HEK293T (cell line): ENCODE results near the gene F2R.
"Not testable (repeated sequence)": the region's sequence is repeated elsewhere in the genome, so short reads cannot be mapped to it uniquely, and the experiment has no call there.

Experiments used
- CTCF ChIA-PET: fragments of 350-600 bp; formaldehyde crosslinking; extraction: SDS; loops from one replicate; lab custom pipeline; 2021; ENCODE audit warnings: antibody characterized with exemption, inconsistent platforms; lab: Yijun Ruan, JAX
- POLR2A ChIA-PET: fragments of 350-600 bp; formaldehyde crosslinking; extraction: SDS; loops from one replicate; lab custom pipeline; 2020; ENCODE audit warnings: antibody characterized with exemption, inconsistent platforms; lab: Yijun Ruan, JAX
- DNase-seq: peaks from one replicate; pipeline ENCODE4 v3.0.0; 2012; ENCODE audit warnings: mixed read lengths; ENCODE audit errors: extremely low spot score
- ARNT ChIP-seq: fragments of 450-650 bp; IDR thresholded peaks from 2 replicates; pipeline ENCODE4 v1.6.1; 2017; ENCODE audit warnings: mild to moderate bottlenecking
- BHLHE40 ChIP-seq: fragments of 450-650 bp; IDR thresholded peaks from 2 replicates; pipeline ENCODE4 v1.6.1; 2016; ENCODE audit warnings: mild to moderate bottlenecking, moderate library complexity, borderline replicate concordance
- CTBP1 ChIP-seq: fragments of 450-650 bp; IDR thresholded peaks from 2 replicates; pipeline ENCODE4 v1.6.1; 2016; ENCODE audit warnings: borderline replicate concordance
- ELF4 ChIP-seq: fragments of 450-650 bp; IDR thresholded peaks from 2 replicates; pipeline ENCODE4 v1.6.1; 2017; ENCODE audit warnings: antibody characterized with exemption
- FOXA1 ChIP-seq: fragments of 450-650 bp; IDR thresholded peaks from 2 replicates; pipeline ENCODE4 v1.6.1; 2016; ENCODE audit warnings: mild to moderate bottlenecking
- FOXK2 ChIP-seq: fragments of 450-650 bp; IDR thresholded peaks from 2 replicates; pipeline ENCODE4 v1.6.1; 2016; ENCODE audit warnings: mild to moderate bottlenecking
- FOXM1 ChIP-seq: fragments of 450-650 bp; IDR thresholded peaks from 2 replicates; pipeline ENCODE4 v1.6.1; 2017; ENCODE audit warnings: mild to moderate bottlenecking, borderline replicate concordance
- HDGF ChIP-seq: fragments of 450-650 bp; IDR thresholded peaks from 2 replicates; pipeline ENCODE4 v1.6.1; 2017; ENCODE audit warnings: antibody characterized with exemption, borderline replicate concordance
- L3MBTL2 ChIP-seq: fragments of 450-650 bp; conservative IDR thresholded peaks from 2 replicates; pipeline ENCODE4 v1.6.1; 2016; ENCODE audit warnings: mild to moderate bottlenecking
- LEF1 ChIP-seq: fragments of 450-650 bp; IDR thresholded peaks from 2 replicates; pipeline ENCODE4 v1.6.1; 2017; ENCODE audit warnings: mild to moderate bottlenecking, borderline replicate concordance
- NFRKB ChIP-seq: fragments of 450-650 bp; IDR thresholded peaks from 2 replicates; pipeline ENCODE4 v1.6.1; 2016; ENCODE audit warnings: mild to moderate bottlenecking, moderate library complexity
- PKNOX1 ChIP-seq: fragments of 450-650 bp; IDR thresholded peaks from 2 replicates; pipeline ENCODE4 v1.6.1; 2016
- SP1 ChIP-seq: fragments of 450-650 bp; IDR thresholded peaks from 2 replicates; pipeline ENCODE4 v1.6.1; 2017
- SUZ12 ChIP-seq: fragments of 450-650 bp; IDR thresholded peaks from 2 replicates; pipeline ENCODE4 v1.6.1; 2016; ENCODE audit warnings: mild to moderate bottlenecking
- TARDBP ChIP-seq: fragments of 450-650 bp; IDR thresholded peaks from 2 replicates; pipeline ENCODE4 v1.6.1; 2016
- ZNF384 ChIP-seq: fragments of 450-650 bp; IDR thresholded peaks from 2 replicates; pipeline ENCODE4 v1.6.1; 2016

The F2R gene

GRCh38 chr5:76762484-76762883 is 46.6 kb downstream of the F2R start:
- no peak for DNase-seq
- no peak for TF ChIP-seq TARDBP
- TF ChIP-seq L3MBTL2 = no peak
- TF ChIP-seq SP1 = no peak
- no peak for TF ChIP-seq ZNF384
- no peak for TF ChIP-seq BHLHE40
- no peak for TF ChIP-seq FOXK2
- no peak for TF ChIP-seq ELF4
- TF ChIP-seq FOXM1 = no peak
- TF ChIP-seq PKNOX1 = no peak
- no peak for TF ChIP-seq HDGF
- no peak for TF ChIP-seq SUZ12
- TF ChIP-seq NFRKB = no peak
- no peak for TF ChIP-seq ARNT
- no peak for TF ChIP-seq FOXA1
- ChIA-PET CTCF (interaction anchor here (0.5 kb wide), 1 partner anchor 170 kb away, joined by 3 read pairs; no protein-coding TSS in a partner anchor), POLR2A (no interaction called here)

GRCh38 chr5:76763136-76763535 is 47.2 kb downstream of the F2R start:
- no peak for DNase-seq
- ChIA-PET POLR2A (no interaction called here), CTCF (interaction anchor here (0.5 kb wide), 1 partner anchor 171 kb away, joined by 3 read pairs; no protein-coding TSS in a partner anchor)
- TF ChIP-seq ARNT (no peak), ZNF384 (no peak), FOXM1 (no peak), PKNOX1 (no peak)

DNA sequence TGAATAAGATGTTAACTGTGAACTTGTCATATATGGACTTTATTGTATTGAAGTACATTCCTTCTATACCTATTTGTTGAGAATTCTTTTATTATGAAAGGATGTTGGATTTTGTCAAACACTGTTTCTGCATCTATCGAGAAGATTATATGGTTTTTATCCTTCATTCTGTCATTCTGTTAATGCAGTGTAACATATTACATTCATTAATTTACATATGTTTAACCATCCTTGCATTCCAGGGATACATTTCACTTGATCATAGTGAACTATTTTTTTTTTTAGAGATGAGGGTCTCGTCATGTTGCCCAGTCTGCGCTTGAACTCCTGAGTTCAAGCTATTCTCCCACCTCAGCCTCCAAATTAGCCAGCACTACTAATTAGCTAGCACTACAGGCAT is 48.4 kb downstream of the F2R start:
- TF ChIP-seq L3MBTL2 (no peak), FOXK2 (no peak), TARDBP (no peak), NFRKB (no peak), LEF1 (no peak)
- CTCF ChIA-PET = no interaction called here
- POLR2A ChIA-PET = no interaction called here
- no peak for DNase-seq

GRCh38 chr5:76765249-76765648 is 49.3 kb downstream of the F2R start:
- TF ChIP-seq PKNOX1 (no peak), FOXM1 (no peak), ELF4 (no peak), LEF1 (no peak), SP1 (no peak), ZNF384 (no peak), CTBP1 (no peak), FOXA1 (no peak), HDGF (no peak), BHLHE40 (no peak), L3MBTL2 (no peak), NFRKB (no peak), TARDBP (no peak), SUZ12 (no peak), ARNT (no peak), FOXK2 (no peak)
- POLR2A ChIA-PET = no interaction called here
- CTCF ChIA-PET = interaction anchor here (1.2 kb wide), 1 partner anchor 9 kb away, joined by 5 read pairs; no protein-coding TSS in a partner anchor
- DNase-seq = no peak

GRCh38 chr5:76766746-76767145 is 50.8 kb downstream of the F2R start:
- CTCF ChIA-PET = no interaction called here
- DNase-seq = no peak
- TF ChIP-seq BHLHE40 = no peak
- no peak for TF ChIP-seq ZNF384
- TF ChIP-seq SP1 = no peak
- no peak for TF ChIP-seq LEF1
- no peak for TF ChIP-seq CTBP1
- TF ChIP-seq FOXM1 = no peak
- TF ChIP-seq HDGF = no peak
- POLR2A ChIA-PET = no interaction called here

- POLR2A ChIA-PET, CTCF ChIA-PET, DNase-seq: not testable (repeated sequence)
Measured at GRCh38 chr5:76771041-76771440, 55.1 kb downstream of the F2R start.

- ChIA-PET POLR2A (no interaction called here), CTCF (no interaction called here)
- no peak for DNase-seq
- TF ChIP-seq TARDBP (no peak), FOXA1 (no peak), L3MBTL2 (no peak), SUZ12 (no peak), BHLHE40 (no peak), LEF1 (no peak), FOXM1 (no peak), ZNF384 (no peak), NFRKB (no peak)
Measured at GRCh38 chr5:76771705-76772405, 55.9 kb downstream of the F2R start.
